ENCODE data around the gene HIVEP2.

The HIVEP2 gene

GRCh38 chr6:142810952-142811514, 133.9 kb downstream of the HIVEP2 start:
- DNase-seq: no peak

GRCh38 chr6:142809947-142810346, 135.0 kb downstream of the HIVEP2 start:
- DNase-seq: no peak

GRCh38 chr6:142808405-142809061, 136.4 kb downstream of the HIVEP2 start:
- DNase-seq: no peak

- no peak for DNase-seq
Measured at GRCh38 chr6:142805042-142805441, 139.9 kb downstream of the HIVEP2 start.

- DNase-seq: no peak
Measured at GRCh38 chr6:142804490-142804889, 140.5 kb downstream of the HIVEP2 start.

GRCh38 chr6:142803495-142804058, 141.4 kb downstream of the HIVEP2 start:
- no peak for DNase-seq

GRCh38 chr6:142803032-142803431, 141.9 kb downstream of the HIVEP2 start:
- DNase-seq: no peak

- DNase-seq: no peak
Measured at GRCh38 chr6:142802124-142802523, 142.9 kb downstream of the HIVEP2 start.

GRCh38 chr6:142800240-142800639, 144.7 kb downstream of the HIVEP2 start:
- DNase-seq: no peak

- no peak for DNase-seq
Measured at GRCh38 chr6:142799639-142800038, 145.3 kb downstream of the HIVEP2 start.

- DNase-seq: no peak
Measured at GRCh38 chr6:142797159-142797558, 147.8 kb downstream of the HIVEP2 start.

- no peak for DNase-seq
Measured at GRCh38 chr6:142796571-142796970, 148.4 kb downstream of the HIVEP2 start.

GRCh38 chr6:142796024-142796423, 149.0 kb downstream of the HIVEP2 start:
- no peak for DNase-seq

- DNase-seq: no peak
Measured at GRCh38 chr6:142794424-142794823, 150.6 kb downstream of the HIVEP2 start.

- no peak for DNase-seq
Measured at GRCh38 chr6:142790257-142790656, 154.7 kb downstream of the HIVEP2 start.

- no peak for DNase-seq
Measured at GRCh38 chr6:142787422-142787821, 157.6 kb downstream of the HIVEP2 start.

- DNase-seq: no peak
Measured at GRCh38 chr6:142786476-142786875, 158.5 kb downstream of the HIVEP2 start.

- DNase-seq: no peak
Measured at GRCh38 chr6:142784344-142784743, 160.6 kb downstream of the HIVEP2 start.

GRCh38 chr6:142783499-142783898, 161.5 kb downstream of the HIVEP2 start:
- no peak for DNase-seq

- DNase-seq: no peak
Measured at GRCh38 chr6:142781129-142781528, 163.8 kb downstream of the HIVEP2 start.

- DNase-seq: no peak
Measured at GRCh38 chr6:142773859-142774648, 170.9 kb downstream of the HIVEP2 start.

GRCh38 chr6:142773324-142773723, 171.7 kb downstream of the HIVEP2 start:
- DNase-seq: no peak

- no peak for DNase-seq
Measured at GRCh38 chr6:142771162-142771561, 173.8 kb downstream of the HIVEP2 start.

GRCh38 chr6:142765306-142765705, 179.7 kb downstream of the HIVEP2 start:
- DNase-seq: no peak
